Subcutaneous abdominal adipose tissue (tissue), 5 donors: ENCODE results near the gene SPRR5.

ENCODE experiments used
- H3K27ac ChIP-seq: one replicate; pipeline ENCODE4 v1.7.0; 2013; ENCODE audit warnings: low read depth, mild to moderate bottlenecking, inconsistent platforms, low read length, moderate library complexity
- H3K27me3 ChIP-seq, 5 donors: one replicate each; pipeline ENCODE4 v1.7.0; 2013; ENCODE audit warnings: low read length in 5 of 5, inconsistent platforms in 1 of 5; ENCODE audit not compliant: control insufficient read depth in 5 of 5, insufficient read depth in 4 of 5
- H3K36me3 ChIP-seq, 5 donors: one replicate each; pipeline ENCODE4 v1.7.0; 2013; ENCODE audit warnings: low read length in 5 of 5; ENCODE audit not compliant: control insufficient read depth in 5 of 5, insufficient read depth in 5 of 5
- H3K4me1 ChIP-seq, 5 donors: one replicate each; pipeline ENCODE4 v1.7.0; 2013; ENCODE audit warnings: low read length in 5 of 5, mild to moderate bottlenecking in 3 of 5, moderate library complexity in 1 of 5; ENCODE audit not compliant: control insufficient read depth in 5 of 5, insufficient read depth in 5 of 5
- H3K4me3 ChIP-seq, 5 donors: one replicate each; pipeline ENCODE4 v1.7.0; 2013; ENCODE audit warnings: low read length in 5 of 5, low read depth in 1 of 5
- H3K9ac ChIP-seq, 5 donors: one replicate each; pipeline ENCODE4 v1.7.0; 2013; ENCODE audit warnings: low read length in 5 of 5, mild to moderate bottlenecking in 4 of 5, moderate library complexity in 3 of 5
- H3K9me3 ChIP-seq, 5 donors: one replicate each; pipeline ENCODE4 v1.7.0; 2013; ENCODE audit warnings: low read length in 5 of 5; ENCODE audit not compliant: control insufficient read depth in 5 of 5
- donor health status: healthy.
- donor health status: healthy.
- donor health status: healthy.
- donor health status: healthy.
- donor health status: healthy.

Gene SPRR5

DNA sequence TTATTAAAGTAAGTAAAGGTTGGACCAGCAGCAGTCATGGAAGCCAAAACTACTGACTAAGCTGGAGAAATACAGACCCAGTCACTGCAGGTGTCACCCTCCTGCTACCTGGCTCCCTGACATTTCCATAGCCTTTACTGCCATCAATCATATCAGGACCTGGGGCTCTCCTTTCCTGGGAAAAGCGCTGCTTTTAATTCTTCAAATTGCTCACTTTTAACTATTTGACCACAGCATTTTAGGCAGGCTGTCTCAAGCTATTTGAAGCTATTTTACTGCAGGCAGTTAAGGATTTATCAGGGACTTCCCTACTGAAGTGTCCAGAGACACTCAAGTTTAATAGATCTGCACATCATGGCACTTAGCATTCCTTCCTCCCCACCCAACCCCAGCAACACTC is 34.5 kb upstream of the SPRR5 start:
- Histone ChIP-seq H3K4me3 (no peak overlapping the region), H3K27ac (no peak overlapping the region), H3K9ac (no peak overlapping the region), H3K9me3 (peaks cover 0 to 20% (median 8%) of the 10 kb centered on the region in 5 donors), H3K4me1 (no peaks in the 10 kb centered on the region), H3K36me3 (no peaks in the 10 kb centered on the region), H3K27me3 (peaks cover 0 to 14% (median 9%) of the 10 kb centered on the region in 5 donors)

- no peaks in the 10 kb centered on the region for H3K36me3 ChIP-seq
- no peak overlapping the region for H3K4me3 ChIP-seq
- H3K9ac ChIP-seq = no peak overlapping the region
- no peaks in the 10 kb centered on the region for H3K4me1 ChIP-seq
- peaks cover 0 to 20% (median 8%) of the 10 kb centered on the region in 5 donors for H3K9me3 ChIP-seq
- no peak overlapping the region for H3K27ac ChIP-seq
- peaks cover 0 to 14% (median 9%) of the 10 kb centered on the region in 5 donors for H3K27me3 ChIP-seq
These were observed 34.1 kb upstream of the SPRR5 start for GRCh38 chr1:152912900-152913299.

GRCh38 chr1:152917794-152918193 is 29.2 kb upstream of the SPRR5 start:
- H3K9ac ChIP-seq = no peak overlapping the region
- no peaks in the 10 kb centered on the region for H3K36me3 ChIP-seq
- H3K4me1 ChIP-seq = no peaks in the 10 kb centered on the region
- H3K27me3 ChIP-seq = peaks cover 0 to 5% (median 0%) of the 10 kb centered on the region in 5 donors
- no peak overlapping the region for H3K4me3 ChIP-seq
- H3K9me3 ChIP-seq = peaks cover 0 to 5% (median 3%) of the 10 kb centered on the region in 5 donors
- no peak overlapping the region for H3K27ac ChIP-seq

DNA sequence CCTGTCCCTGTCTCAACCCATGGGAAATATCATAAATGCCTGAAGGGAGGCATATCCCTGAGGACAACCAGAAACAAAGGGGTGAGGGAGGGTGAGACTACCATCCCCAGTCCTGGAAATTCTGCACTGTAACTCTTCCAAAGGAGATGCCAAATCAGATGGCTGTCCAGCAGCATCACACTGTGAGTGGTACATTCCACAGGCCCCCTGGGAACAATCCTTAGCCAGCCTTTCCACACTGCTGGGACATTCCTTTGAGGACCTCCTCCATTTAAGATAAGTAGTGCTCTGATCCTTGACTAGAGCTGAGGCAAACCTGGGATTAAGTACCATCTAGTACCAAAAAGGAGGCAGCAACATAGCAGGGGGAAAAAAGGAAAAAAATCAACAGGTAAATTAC is 27.9 kb upstream of the SPRR5 start:
- no peaks in the 10 kb centered on the region for H3K4me1 ChIP-seq
- H3K27me3 ChIP-seq = peaks cover 0 to 5% (median 0%) of the 10 kb centered on the region in 5 donors
- H3K36me3 ChIP-seq = no peaks in the 10 kb centered on the region
- no peak overlapping the region for H3K4me3 ChIP-seq
- H3K27ac ChIP-seq = no peak overlapping the region
- peaks cover 0 to 5% (median 3%) of the 10 kb centered on the region in 5 donors for H3K9me3 ChIP-seq
- H3K9ac ChIP-seq = no peak overlapping the region

- Histone ChIP-seq H3K27ac (no peak overlapping the region), H3K9ac (no peak overlapping the region), H3K4me1 (no peaks in the 10 kb centered on the region), H3K36me3 (no peaks in the 10 kb centered on the region), H3K9me3 (peaks cover 0 to 2% (median 0%) of the 10 kb centered on the region in 5 donors), H3K27me3 (peaks cover 0 to 5% (median 0%) of the 10 kb centered on the region in 5 donors), H3K4me3 (no peak overlapping the region)
These were observed 22.8 kb upstream of the SPRR5 start for GRCh38 chr1:152924191-152924590.

- H3K4me3 ChIP-seq = no peak overlapping the region
- H3K27ac ChIP-seq = no peak overlapping the region
- H3K27me3 ChIP-seq = peaks cover 0 to 5% (median 0%) of the 10 kb centered on the region in 5 donors
- no peaks in the 10 kb centered on the region for H3K36me3 ChIP-seq
- no peaks in the 10 kb centered on the region for H3K4me1 ChIP-seq
- no peak overlapping the region for H3K9ac ChIP-seq
- H3K9me3 ChIP-seq = peaks cover 0 to 2% (median 0%) of the 10 kb centered on the region in 5 donors
These were observed 20.9 kb upstream of the SPRR5 start for GRCh38 chr1:152926091-152926490.

GRCh38 chr1:152928671-152929070 is 18.3 kb upstream of the SPRR5 start:
- no peak overlapping the region for H3K4me3 ChIP-seq
- no peaks in the 10 kb centered on the region for H3K4me1 ChIP-seq
- no peak overlapping the region for H3K9ac ChIP-seq
- H3K36me3 ChIP-seq = no peaks in the 10 kb centered on the region
- peaks cover 0 to 3% (median 0%) of the 10 kb centered on the region in 5 donors for H3K27me3 ChIP-seq
- no peak overlapping the region for H3K27ac ChIP-seq
- no peaks in the 10 kb centered on the region for H3K9me3 ChIP-seq

DNA sequence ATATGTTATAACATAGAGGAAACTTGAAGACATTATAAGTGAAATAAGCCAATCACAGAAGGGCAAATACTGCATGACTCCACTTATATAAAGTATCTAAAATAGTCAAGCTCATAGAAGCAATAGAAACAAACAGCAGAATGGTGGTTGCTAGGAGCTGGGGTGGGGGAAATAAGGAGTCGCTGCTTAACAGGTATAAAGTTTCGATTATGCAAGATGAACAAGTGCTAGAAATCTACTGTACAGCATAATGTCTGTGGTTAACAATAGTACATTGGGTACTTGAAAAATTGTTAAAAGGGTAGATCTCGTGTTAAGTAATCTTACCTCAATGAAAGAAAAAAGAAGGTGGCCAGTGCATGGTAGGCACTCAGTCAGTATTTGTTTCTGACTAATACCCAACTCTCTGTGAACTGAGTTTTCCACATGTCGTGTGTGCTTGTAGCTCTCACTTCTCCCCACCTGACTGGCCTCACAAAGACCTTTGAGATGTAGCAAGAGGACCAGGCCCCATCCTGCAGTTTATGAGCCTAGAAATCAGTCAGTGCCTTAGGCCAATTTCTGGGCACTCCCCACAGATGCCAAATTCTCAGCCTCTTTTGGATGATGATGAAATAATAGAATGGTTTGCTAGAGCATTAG is 14.7 kb upstream of the SPRR5 start:
- H3K9ac ChIP-seq = no peak overlapping the region
- no peak overlapping the region for H3K4me3 ChIP-seq
- H3K4me1 ChIP-seq = no peaks in the 10 kb centered on the region
- H3K9me3 ChIP-seq = peaks cover 0 to 2% (median 0%) of the 10 kb centered on the region in 5 donors
- no peaks in the 10 kb centered on the region for H3K36me3 ChIP-seq
- H3K27me3 ChIP-seq = peaks cover 0 to 4% (median 0%) of the 10 kb centered on the region in 5 donors
- H3K27ac ChIP-seq = no peak overlapping the region

DNA sequence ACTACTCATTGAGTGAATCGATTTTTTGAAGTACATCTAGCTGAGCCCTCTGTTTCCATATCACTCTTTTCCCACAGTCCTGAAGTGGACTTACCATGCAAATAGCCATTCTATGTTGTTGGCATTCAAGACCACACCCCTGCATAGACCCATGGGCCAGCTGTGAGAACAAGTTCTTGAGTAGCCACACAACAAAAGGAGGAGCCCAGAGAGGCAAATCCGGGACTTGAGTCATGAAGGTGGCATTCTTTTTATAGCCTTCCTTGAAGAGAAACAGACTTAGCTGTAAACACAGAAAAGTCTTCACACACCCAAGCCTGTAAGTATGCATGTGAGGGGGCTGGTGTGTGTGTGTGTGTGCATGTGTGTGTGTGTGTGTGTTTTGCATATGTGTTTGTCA is 13.8 kb upstream of the SPRR5 start:
- Histone ChIP-seq H3K9ac (no peak overlapping the region), H3K36me3 (no peaks in the 10 kb centered on the region), H3K4me1 (no peaks in the 10 kb centered on the region), H3K9me3 (peaks cover 0 to 2% (median 0%) of the 10 kb centered on the region in 5 donors), H3K4me3 (no peak overlapping the region), H3K27me3 (peaks cover 0 to 4% (median 0%) of the 10 kb centered on the region in 5 donors), H3K27ac (no peak overlapping the region)

DNA sequence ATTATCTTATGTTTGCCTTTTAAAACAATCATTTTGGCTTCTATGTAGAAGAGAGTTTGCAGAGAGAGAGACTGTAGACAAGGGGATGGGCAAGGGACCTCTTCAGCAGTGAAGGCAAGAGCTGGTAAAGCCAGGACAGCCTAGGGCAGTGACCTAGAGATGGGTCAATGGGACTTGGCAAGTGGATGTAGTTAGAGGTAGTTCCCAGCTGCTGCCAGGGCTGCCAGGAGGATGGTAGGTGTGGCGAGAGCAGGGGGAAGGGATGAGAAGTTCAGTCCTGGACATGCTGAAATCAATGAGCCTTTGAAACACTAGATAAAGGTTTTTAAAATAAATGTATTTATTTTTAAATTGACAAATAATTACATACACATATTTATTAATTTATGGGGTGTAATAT is 6.4 kb upstream of the SPRR5 start:
- no peaks in the 10 kb centered on the region for H3K4me1 ChIP-seq

More for the DNA sequence above, 6.4 kb upstream of the SPRR5 start:
- H3K27me3 ChIP-seq = peaks cover 0 to under 1% (median 0%) of the 10 kb centered on the region in 5 donors
- no peak overlapping the region for H3K27ac ChIP-seq
- no peaks in the 10 kb centered on the region for H3K36me3 ChIP-seq
- H3K4me3 ChIP-seq = no peak overlapping the region
- no peak overlapping the region for H3K9ac ChIP-seq
- H3K9me3 ChIP-seq = peaks cover 0 to 2% (median 0%) of the 10 kb centered on the region in 5 donors
